ENCODE results near the gene TAF11L6. TPM values are rescaled to one million over a fixed set of nuclear protein-coding genes. Genes with fewer than 3 reads are reported as not detected.
"Not testable (repeated sequence)": the region's sequence is repeated elsewhere in the genome, so short reads cannot be mapped to it uniquely, and the experiment has no call there.

TAF11L6 gene
- total RNA-seq = not detected

- TF ChIP-seq CTCF (IDR thresholded peaks at IDR 0.05; ENCODE audit: low read depth) = not testable (repeated sequence)
Measured at GRCh38 chr5:17528369-17528768, at the start of gene TAF11L6. TAF11L6 (plus strand) TSS chr5:17528669.

GRCh38 chr5:17481378-17481777 is 47.1 kb upstream of the TAF11L6 start:
- no peak for TF ChIP-seq CTCF (IDR thresholded peaks at IDR 0.05; ENCODE audit: low read depth)

- TF ChIP-seq CTCF (IDR thresholded peaks at IDR 0.05; ENCODE audit: low read depth) = no peak
Measured at GRCh38 chr5:17482790-17483189, 45.7 kb upstream of the TAF11L6 start.

- TF ChIP-seq CTCF (IDR thresholded peaks at IDR 0.05; ENCODE audit: low read depth) = no peak
Measured at GRCh38 chr5:17487174-17487512, 41.3 kb upstream of the TAF11L6 start.

- TF ChIP-seq CTCF (IDR thresholded peaks at IDR 0.05; ENCODE audit: low read depth) = no peak
Measured at GRCh38 chr5:17492770-17493169, 35.7 kb upstream of the TAF11L6 start.

- no peak for TF ChIP-seq CTCF (IDR thresholded peaks at IDR 0.05; ENCODE audit: low read depth)
Measured at GRCh38 chr5:17497446-17497845, 31.0 kb upstream of the TAF11L6 start.

GRCh38 chr5:17497931-17498330 is 30.5 kb upstream of the TAF11L6 start, which contains the start of gene TAF11L2:
TAF11L2 (plus strand) TSS chr5:17498231.
- TF ChIP-seq CTCF (IDR thresholded peaks at IDR 0.05; ENCODE audit: low read depth) = not testable (repeated sequence)
